G401.6 (cell line): ENCODE results near the gene KRT23.

Source experiments
- FAIRE-seq: peaks from 2 replicates; lab custom pipeline; 2012; peaks lifted over from hg19 to GRCh38; lab: Jason Lieb, UNC

KRT23 gene, protein sequence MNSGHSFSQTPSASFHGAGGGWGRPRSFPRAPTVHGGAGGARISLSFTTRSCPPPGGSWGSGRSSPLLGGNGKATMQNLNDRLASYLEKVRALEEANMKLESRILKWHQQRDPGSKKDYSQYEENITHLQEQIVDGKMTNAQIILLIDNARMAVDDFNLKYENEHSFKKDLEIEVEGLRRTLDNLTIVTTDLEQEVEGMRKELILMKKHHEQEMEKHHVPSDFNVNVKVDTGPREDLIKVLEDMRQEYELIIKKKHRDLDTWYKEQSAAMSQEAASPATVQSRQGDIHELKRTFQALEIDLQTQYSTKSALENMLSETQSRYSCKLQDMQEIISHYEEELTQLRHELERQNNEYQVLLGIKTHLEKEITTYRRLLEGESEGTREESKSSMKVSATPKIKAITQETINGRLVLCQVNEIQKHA

DNA sequence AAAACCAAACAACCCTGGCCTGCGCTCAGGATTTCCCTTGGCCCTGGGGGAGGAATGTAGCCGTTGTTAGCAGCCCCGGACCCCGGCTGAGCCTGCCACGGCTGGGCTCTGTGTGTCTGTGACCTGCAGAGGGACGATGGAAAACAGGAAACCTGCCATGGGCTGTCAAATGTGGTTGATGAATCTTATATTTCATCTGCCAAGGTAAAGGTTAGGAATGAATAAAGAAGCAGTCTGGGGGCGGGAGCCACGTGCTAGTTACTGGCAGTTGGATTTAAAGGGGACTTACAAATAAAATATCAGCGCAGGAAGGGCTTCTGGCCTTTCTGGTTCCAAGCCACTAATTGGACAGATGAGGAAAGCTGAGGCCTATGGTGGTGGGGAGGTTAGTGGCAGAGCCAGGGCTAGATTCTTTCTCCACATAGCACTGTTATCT is at the start of gene KRT23:
Gene KRT23, minus strand, starts transcription at position 263 of the 436 bp plus-strand sequence. CDS start 1,043 bp downstream, outside the sequence.
- no peak for FAIRE-seq

DNA sequence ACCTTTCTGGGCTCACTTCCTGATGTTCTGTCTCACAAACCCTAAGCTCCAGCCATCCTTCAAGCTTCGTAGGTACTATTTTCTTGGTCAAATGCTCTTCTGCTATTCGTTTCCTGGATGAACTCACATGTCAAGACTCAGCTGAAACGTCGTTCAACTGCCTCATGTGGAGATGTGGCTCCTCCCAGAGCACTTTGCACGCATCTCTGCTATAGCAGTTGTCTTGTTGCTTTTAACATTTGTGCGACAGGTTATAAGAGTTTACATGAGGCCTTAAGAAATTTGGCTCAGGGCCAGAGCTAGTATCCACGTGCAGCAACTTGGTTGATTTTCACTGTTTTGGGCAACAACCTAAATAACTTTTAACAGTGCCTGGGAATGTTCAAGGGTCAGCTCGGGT is 49.5 kb upstream of the KRT23 start:
- FAIRE-seq, result no peak

DNA sequence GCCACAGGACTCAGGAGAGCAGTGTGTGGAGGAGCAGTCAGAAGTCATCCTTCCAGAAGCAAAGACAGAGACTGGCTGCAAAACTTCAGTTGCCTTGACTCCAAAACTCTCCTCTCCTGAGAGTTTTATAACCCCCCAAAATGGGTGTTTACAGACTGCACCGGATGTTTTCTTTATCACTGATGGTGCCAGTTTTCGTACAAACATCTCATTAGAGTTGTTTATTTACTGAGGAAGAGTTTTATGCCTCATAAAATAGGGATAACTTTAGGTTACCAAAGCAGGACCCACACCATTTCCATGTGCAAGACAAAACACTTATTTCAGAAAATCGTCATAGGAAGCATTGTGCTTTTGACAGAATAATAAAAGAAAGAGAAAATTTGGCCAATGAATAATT is 46.8 kb upstream of the KRT23 start, which contains the start of gene KRT40:
Gene KRT40, minus strand, starts transcription at position 101 of the 400 bp plus-strand sequence. Its CDS starts 53 bp downstream, at position 48.
- no peak for FAIRE-seq

DNA sequence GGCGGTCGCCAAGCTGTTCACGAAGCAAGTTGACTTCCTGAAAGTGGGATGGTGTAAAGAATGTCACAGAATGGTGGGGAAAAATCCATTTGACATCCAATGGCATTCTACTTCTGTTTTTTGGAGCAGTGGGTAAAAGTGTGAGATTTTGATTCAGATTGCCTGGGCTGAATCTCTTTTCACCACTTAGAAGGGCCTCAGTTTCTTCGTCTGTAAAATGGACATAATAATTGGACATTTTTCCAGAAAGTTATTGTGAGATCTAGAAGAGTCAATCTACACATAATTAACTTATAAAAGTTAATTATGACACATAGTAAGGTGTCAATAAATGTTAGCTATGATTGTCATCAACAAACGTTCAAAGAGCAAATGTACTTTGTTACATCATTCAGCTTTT is 43.7 kb upstream of the KRT23 start:
- FAIRE-seq, result no peak

DNA sequence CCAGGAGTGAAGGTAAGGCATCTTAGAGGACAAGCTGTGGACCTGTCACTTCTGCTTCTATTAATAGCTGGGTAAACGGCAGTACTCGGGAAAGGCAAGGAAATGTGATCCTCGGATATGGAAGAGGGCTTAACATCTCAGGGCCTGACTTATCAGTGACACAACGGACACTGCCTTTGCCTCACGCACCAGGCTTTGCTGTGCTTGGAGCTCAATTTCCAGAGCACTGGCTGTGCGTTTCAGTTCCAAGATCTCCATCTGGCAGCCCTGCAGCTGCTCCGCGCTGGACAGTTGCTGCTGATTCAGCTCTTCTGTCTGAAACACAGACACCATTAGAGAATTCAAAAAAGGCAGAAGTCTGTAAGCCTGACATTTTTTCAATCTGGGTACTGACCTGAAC is 43.1 kb upstream of the KRT23 start:
- FAIRE-seq, result no peak

DNA sequence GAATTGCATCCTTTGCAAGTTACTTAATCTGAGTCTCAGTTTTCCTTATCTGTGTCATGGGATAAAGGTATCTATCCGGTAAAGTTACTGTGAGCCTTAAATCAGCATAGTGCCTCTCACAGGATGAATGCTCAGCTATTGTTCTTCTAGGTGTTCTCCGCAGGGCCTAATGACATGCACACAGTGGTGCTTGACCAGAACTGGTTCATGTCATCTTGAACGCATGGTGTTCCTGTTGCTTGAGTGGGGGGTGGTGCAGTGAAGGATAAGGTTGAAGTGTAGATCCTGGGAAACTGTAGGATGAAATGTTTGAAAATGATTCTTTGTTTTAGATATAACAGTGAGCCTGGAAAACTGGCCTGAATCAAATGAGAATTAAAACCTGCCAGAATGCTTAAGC is 42.7 kb upstream of the KRT23 start:
- FAIRE-seq, result no peak

DNA sequence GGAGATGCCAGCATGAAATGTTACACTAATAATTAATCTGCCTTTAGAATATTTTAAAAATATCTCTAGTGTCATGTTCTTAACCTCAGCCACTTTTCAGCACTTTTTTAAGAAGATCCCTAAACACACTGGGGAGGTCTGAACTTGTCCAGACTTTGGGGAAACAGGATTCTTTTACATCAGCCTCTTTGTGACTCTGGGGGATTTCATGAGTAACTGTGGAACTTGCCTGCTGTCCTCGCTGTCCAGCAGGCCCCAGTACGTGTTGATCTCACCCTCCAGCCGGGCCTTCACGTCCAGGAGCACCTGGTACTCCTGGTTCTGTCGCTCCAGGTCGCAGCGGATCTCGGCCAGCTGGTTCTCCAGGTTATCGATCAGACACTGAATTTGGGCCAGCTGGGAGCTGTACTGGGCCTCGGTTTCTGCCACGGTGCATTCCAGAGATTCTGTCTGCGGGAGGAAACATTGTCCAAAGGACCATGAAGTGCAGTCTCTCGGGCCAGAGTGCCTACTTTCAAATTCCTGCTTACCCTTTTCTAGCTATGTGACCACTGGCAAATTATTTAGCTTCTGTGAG is 41.2 kb upstream of the KRT23 start:
- FAIRE-seq, result no peak

DNA sequence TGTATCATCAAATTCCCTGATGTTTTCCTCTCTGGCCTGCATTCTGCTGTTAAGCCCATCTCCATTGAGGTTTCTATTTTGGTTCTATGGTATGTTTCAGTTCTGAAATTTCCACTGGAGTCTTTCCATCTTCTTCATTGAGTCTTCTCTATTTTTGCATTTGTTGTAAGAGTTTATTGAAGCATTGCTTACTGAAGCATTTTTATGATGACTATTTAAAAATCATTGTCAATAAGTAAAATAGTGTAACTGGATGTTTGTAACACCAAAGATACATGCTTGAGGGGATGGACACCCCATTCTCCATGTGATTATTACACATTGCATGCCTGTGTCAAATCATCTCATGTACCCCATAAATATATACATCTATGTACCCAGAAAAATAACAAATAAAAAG is 38.1 kb upstream of the KRT23 start:
- FAIRE-seq, result no peak

DNA sequence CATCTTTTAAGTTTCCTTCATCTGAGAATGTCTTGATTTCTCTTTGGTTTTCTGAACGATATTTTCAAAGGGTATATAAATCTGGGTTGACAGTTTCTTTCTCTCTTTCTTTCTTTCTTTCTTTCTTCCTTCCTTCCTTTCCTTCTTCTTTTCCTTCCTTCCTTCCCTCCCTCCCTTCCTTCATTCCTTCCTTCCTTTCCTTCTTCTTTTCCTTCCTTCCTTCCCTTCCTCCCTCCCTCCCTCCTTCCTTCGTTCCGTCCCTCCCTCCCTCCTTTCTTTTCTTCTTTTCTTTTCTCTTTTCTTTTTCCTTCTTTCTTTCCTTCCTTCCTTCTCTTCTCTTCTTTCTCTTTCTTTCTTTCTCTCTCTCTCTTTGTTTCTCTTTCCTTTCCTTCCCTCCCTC is 36.9 kb upstream of the KRT23 start:
- no peak for FAIRE-seq

DNA sequence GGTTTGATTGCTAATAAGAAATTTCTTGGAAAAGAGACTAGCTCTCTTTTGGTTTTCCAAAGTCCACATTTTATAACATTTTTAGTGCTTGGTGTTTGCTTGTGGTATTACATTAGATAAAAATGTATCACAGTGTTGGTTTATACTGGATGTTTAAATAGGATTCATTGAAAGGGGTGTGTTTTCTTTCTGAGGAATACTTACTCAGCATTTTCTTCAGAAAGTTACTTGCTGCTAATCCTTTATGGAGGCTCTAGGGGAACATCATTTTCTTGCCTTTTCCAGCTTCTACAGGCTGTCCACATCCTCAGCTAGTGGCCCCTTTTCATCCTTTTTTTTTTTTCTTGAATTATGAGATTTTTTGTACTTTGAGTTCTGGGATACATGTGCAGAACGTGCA is 30.1 kb upstream of the KRT23 start:
- FAIRE-seq, result no peak

DNA sequence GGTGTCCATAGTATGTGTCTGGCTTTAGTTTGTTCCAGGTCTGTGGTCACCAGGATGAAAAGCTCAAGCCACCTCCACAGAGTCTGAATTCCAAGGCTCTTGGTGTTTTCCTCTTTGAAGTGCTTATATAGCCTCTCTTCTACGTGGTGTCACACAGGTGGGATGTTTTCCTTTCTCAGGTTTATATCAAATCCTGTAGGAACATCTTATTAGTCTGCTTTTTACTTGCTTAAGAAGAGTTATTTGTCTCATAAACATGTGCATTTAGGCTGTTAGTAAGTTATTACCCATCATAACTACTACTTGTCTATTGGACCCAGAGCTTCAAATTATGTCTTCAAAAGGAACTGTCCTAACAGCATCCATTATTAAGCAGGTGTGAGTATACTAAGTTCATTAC is 29.4 kb upstream of the KRT23 start, which contains the start of gene KRT39:
Gene KRT39, minus strand, starts transcription at position 101 of the 400 bp plus-strand sequence. Its CDS starts 92 bp downstream, at position 9.
- FAIRE-seq, result no peak

DNA sequence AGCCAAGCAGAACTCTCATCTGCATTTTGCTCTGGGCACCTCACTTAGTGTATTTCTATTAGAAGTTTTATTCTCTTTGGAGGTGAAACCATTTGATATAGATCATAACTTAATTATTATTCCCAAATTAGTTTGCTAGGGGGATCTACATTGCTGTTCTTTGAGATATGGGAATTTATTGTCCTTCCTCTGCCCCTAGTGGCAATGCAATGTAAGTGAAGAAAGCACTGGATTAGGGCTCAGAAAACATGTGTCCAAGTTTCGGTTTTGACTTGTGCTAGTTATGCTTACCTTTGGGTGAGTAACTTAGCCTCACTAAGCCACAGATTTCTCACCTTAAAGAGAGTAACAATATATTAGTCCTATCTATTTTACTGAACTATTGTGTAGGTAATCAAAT is 26.4 kb upstream of the KRT23 start:
- no peak for FAIRE-seq

DNA sequence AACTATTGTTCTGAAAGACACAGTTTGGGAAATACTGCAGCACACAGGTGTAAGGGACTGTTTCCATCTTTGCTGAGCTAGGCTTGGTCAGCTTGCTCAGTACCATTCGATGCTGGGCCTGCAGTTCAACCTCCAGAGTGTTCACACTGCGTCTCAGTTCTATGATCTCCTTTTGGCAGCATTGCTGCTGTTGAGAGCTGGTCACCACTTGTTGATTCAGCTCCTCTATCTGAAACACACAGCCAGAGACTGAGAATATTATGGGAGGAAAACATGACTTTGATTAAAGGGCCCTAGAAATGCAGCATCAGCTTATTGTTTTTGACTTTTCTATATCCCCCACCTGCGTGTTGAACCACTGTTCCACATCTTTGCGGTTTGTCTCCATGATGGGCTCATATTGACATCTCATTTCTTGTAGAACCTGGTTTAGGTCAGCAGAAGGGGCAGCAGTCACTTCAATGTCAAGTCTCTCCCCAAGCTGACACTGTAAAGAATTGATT is 24.7 kb upstream of the KRT23 start:
- no peak for FAIRE-seq

DNA sequence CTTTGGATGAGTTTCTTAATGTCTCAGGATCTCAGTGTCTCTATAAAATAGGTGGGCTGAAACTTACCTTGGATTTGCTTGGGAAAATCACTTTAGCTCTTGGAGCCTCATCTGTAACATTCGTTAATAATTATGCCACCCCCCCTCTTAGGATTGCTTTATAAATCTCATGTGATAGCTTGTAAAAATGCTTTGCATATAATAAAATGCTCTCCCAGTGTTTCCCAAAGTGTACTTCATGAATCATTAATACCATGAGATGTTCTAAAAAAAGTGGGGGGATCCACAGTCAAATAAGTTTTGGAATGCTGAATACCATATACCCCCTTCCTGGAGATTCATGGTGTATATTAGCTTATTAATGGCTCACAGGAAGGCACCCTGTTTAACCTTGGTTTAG is 24.1 kb upstream of the KRT23 start:
- FAIRE-seq, result no peak

DNA sequence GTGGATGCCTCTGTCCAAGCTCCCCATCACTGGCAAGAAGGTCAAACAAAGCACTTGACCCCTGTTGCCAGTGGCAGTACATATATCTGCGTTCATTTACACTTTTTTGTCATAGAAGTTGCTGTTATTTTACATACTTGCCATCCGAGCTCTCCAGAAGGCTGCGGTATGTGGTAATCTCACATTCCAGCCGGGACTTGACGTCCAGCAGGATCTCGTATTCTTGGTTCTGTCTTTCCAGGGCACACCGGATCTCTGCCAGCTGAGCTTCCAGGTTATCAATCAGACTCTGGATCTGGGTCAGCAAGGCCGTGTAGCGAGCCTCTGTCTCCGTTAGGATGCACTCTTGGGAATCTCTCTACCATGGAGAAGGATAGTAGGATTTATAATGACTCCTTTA is 22.7 kb upstream of the KRT23 start:
- FAIRE-seq, result no peak

DNA sequence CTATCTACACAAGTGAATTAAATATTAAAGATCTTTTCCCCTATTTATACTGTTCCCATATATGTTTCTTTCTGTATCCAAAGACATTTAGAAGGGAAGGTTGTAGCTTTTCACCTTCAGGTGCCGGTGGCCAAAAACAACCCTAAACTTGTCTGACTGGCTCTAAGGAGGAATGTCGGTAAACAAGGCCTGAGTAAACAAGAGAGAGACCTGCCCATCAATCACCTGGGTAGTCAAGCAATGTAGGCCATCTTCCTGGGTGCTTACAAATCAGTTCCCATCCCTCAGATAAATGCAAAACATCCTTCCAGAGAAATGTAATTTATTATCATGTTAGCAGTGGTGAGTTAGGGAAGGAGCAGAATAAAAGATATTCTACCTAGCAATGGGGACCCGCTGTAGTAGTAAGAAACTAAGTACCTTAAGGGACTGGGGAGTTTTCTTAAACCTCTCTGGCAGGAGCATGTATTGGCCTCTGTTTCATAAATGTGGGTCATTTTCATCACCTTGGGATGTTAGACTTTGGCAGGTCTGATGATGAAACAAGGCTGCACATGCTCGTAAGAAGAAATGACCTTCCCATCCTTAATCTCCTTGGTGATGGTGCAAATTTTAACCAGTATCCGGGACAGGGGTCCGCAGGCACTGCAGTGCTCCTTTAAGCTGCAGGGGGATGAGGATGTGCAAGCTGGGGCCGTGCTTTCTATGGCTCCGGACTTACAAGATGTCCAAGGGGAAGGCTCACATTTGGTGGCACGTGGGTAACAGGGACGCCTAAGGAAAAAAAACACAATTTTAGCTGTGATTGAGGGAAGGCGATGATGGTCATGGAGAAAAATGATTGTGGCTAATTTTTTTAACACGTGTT is 20.9 kb upstream of the KRT23 start:
- no peak for FAIRE-seq

DNA sequence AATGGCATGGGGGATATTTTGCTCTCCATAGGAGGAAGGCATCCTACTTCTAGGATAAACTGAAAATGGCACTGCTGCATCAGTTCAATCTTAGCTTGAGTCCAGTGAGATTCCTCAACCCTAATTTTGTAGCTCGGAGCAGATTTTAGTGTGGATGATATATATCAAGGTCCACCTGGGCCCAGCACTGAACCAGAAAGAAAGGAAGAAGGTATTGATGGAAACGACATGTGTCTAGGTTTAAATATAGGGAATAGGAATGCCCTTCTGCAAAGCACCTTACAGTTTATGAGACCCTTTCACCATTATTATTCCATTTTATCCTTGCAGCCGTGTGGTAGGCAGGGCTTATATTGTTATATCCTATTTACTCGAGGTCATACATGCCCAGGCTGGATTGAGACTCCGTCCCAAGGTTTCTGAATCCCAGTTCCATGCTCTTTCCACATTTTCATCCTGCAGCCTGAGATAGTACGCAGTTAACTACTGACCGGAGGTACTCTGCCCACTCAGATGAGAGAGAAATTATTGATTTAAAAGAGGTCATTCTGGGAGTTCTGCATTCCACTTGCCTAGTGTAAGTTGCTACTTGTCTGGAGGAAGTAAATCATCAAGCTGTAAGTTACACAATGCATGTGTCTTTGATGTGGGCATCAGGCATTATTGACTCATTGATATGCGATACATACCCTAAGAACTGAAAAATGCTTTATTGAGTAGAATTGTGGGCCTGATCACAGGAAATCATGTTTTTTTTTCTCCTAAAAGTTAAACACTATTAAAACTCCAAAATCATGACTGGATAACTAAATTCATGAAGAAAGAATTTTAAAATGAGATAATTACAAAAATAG is 19.2 kb upstream of the KRT23 start:
- FAIRE-seq, result no peak

DNA sequence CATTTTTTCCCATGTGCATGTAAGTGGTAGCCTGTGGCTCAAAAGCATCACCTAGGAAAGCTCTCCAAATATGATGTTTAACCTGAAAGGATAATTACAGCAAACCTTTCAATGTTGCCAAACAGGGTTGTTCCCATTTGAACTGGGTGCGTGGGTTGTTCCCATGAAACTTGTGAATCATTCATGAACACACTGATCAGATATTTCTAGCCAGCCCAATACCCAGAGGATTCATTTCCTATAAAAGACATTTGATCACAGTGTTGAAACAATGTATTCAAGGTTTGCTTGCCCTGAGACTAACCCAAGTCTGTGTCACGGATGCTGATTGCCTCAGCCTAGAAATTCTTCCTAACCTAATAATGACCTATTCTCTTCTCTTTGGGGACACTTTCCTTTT is 16.4 kb upstream of the KRT23 start:
- no peak for FAIRE-seq

DNA sequence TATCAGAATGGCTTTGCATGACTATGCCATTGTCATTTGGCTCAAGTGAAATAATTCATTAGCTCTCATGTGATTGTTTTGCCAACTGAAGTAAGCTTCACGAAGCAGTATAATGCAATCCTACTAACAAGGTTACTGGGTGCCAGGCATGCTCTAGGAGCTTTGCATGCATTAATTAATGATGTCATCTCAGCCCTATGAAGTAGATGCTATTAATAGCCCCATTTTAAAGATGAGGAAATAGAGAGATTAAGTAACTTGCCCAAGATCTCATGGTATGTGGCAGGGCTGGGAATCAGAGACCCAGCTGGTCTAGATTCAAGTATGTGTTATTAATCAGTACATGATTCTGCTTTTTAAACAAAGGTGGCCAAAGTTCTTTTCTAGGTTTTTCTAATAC is 15.2 kb upstream of the KRT23 start:
- FAIRE-seq, result no peak

DNA sequence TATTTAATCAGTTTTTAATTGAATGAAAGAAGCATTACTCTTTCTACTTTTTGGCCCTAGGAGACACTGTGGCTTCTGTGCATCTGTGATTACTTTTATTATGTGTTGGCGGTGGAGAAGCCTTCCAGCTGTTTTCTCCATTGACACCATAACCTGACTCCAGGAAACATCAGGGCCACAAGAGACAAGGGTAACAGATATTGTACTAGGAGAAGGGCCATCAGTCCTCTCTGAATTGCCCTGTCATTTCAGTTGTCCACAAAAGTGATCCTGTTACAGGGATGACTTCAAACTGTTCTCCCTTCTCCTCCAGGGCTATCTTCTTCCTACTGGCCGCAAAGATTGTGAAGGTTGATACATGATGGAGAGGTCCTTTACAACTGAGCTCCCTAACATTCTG is 14.7 kb upstream of the KRT23 start:
- no peak for FAIRE-seq

DNA sequence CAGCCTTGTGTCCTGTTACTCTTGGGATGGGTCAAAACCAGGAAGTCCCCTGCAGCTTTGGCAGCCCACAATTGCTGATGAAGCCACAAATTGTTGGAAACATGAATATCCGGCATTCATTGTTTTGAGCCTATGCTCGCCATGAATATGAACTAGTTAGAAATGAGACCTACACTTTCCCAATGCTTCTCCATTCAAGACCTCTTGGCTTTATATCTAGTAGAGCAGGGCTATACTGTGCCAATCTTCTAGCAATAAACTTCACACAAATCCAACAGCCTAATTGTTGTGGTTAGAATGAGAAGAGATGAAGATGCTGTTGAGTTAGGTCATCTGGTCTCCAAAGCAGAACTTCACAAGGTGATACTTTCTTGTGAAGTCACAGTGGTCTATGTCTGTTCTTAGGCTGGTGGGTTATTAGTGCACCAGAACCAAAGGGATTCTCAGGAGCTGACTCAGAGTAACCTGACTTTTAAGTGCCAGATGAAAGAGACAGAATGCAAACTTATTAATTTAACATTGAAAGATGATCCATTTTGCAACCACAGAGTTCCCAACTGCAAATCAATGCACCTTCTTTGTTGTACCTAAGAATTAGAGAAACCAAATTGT is 13.7 kb upstream of the KRT23 start:
- no peak for FAIRE-seq
